Heart left ventricle (tissue), 13 donors: Measurements from ENCODE around the gene GPI.

Source experiments
- CTCF ChIP-seq, 12 donors: fragments of 200-600 bp; sonication (generic) in 4 of 12; IDR thresholded peaks; one replicate each; pipeline versions ENCODE4 v1.5.0 to v1.8.0; 2018 to 2022; ENCODE audit warnings: antibody characterized with exemption in 12 of 12, mild to moderate bottlenecking in 5 of 12
- POLR2A ChIP-seq, 2 donors: fragments of 450-650 bp; IDR thresholded peaks; one replicate each; pipeline ENCODE4 v1.6.1; 2017; ENCODE audit warnings: antibody characterized with exemption in 2 of 2, mild to moderate bottlenecking in 2 of 2, moderate library complexity in 2 of 2
- donor health status: ischemic (EF 13 %, LVEDD 7.1; RV severe dilation, severe dysfunction).
- donor health status: DM: no; HTN: yes; CAD: no.
- donor health status: DM: no; HTN: no; CAD: no.
- donor health status: ischemic (EF 25% LVEDD 6.9; RV normal size, moderate dysfunction).
- donor health status: ischemic (EF 25% LVEDD 5.7; RV mildly dilated, moderate dysfunction).
- donor health status: ischemic (EF 35%, LVEDD 5.7; RV mildly dilated, moderate dysfunction).
- donor health status: nonischemic (EF 11% LVEDD 7.7; RV severe dilation, severe dysfunction).
- donor health status: DM: yes; HTN: yes; CAD: no.
- donor health status: PGD.
- donor health status: ischemic (EF 29% LVEDD 5.4; RV normal size, mild dysfunction).
- donor health status: nonischemic (EF 23%, LVEDD 6.1; RV moderate dilation, normal function).

DNA sequence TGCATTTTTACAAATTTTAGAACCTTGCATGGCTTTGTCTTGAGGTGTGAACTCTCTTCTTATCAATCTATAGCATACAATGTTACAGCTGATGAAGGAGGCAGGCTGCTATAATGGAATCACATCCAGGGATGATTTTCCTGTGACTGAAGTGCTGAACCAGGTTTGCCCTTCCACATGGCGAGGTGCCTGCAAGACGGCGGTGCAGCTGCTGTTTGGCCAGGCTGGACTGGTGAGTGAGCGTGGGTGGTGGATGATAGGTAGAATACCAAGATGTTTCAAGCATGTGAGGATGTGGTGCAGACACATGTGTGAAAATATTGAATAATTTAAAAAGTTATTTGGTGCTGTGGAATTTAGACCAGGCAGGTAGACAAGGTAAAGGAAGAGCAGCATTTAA, 34.9 kb upstream of the GPI start:
- no peak for TF ChIP-seq CTCF (IDR thresholded peaks at IDR 0.05)
- TF ChIP-seq POLR2A (IDR thresholded peaks at IDR 0.05): no peak
